AG04450 (cell line): ENCODE measurements around the gene SLIT1. TPM values are rescaled to one million over a fixed set of nuclear protein-coding genes. Genes with fewer than 3 reads are reported as not detected.

Experiments used
- CTCF ChIA-PET: fragments of 300-600, 350-600 bp; formaldehyde crosslinking; extraction: SDS; loops from one replicate; lab custom pipeline; 2022; ENCODE audit warnings: antibody characterized with exemption, inconsistent platforms; lab: Charles Lee
- POLR2A ChIA-PET: fragments of 350-600 bp; formaldehyde crosslinking; extraction: SDS; loops from one replicate; lab custom pipeline; 2021; ENCODE audit warnings: antibody characterized with exemption, inconsistent platforms; lab: Yijun Ruan, JAX
- DNase-seq: peaks from one replicate; pipeline ENCODE4 v3.0.0-alpha.2; 2011; ENCODE audit warnings: low read depth, low spot score
- H3K27ac ChIP-seq: one replicate; pipeline ENCODE4 v1.5.1; 2012; ENCODE audit warnings: low read depth, low read length, control low read depth
- H3K27me3 ChIP-seq: one replicate; pipeline ENCODE4 v1.6.0; 2012; ENCODE audit warnings: low read length; ENCODE audit not compliant: control insufficient read depth, insufficient read depth
- H3K4me3 ChIP-seq: 2 replicates; pipeline ENCODE4 v1.5.1; 2011; ENCODE audit warnings: mild to moderate bottlenecking, low read depth, low read length, control low read depth
- H3K9me3 ChIP-seq: 2 replicates; pipeline ENCODE4 v1.5.1; 2012; ENCODE audit warnings: low read length; ENCODE audit not compliant: control insufficient read depth, insufficient read depth
- CTCF ChIP-seq: IDR thresholded peaks from 2 replicates; pipeline ENCODE4 v1.5.1; 2011; ENCODE audit warnings: low read depth, low read length, control low read depth, inconsistent platforms
- polyA plus RNA-seq: library from polyadenylated mRNA; depleted of rRNA; stranded (reverse); fragments of >200 nt; gene quantifications from 2 replicates; pipeline ENCODE4 v1.2.3, GENCODE V29; 2011

The SLIT1 gene
- polyA plus RNA-seq, 1 experiment = 0.01 TPM

- Histone ChIP-seq H3K9me3 (no peaks in the 10 kb centered on the region), H3K27ac (no peak overlapping the region), H3K27me3 (peaks cover 6% of the 10 kb centered on the region), H3K4me3 (no peak overlapping the region)
- TF ChIP-seq CTCF = no peak
- DNase-seq = no peak
- ChIA-PET POLR2A (no interaction called here), CTCF (interaction anchor here (1.5 kb wide), 1 partner anchor 78 kb away, joined by 3 read pairs; no protein-coding TSS in a partner anchor)
Observed at GRCh38 chr10:97150013-97150595, 35.7 kb downstream of the SLIT1 start.

- Histone ChIP-seq H3K27me3 (peaks cover 7% of the 10 kb centered on the region), H3K9me3 (no peaks in the 10 kb centered on the region), H3K4me3 (no peak overlapping the region), H3K27ac (no peak overlapping the region)
- ChIA-PET CTCF (interaction anchor here (1.0 to 1.5 kb wide), 2 partner anchors 61 to 77 kb away, joined by 3 read pairs; no protein-coding TSS in a partner anchor), POLR2A (no interaction called here)
- no peak for DNase-seq
- TF ChIP-seq CTCF = no peak
Observed at GRCh38 chr10:97149079-97149531, 36.7 kb downstream of the SLIT1 start.

DNA sequence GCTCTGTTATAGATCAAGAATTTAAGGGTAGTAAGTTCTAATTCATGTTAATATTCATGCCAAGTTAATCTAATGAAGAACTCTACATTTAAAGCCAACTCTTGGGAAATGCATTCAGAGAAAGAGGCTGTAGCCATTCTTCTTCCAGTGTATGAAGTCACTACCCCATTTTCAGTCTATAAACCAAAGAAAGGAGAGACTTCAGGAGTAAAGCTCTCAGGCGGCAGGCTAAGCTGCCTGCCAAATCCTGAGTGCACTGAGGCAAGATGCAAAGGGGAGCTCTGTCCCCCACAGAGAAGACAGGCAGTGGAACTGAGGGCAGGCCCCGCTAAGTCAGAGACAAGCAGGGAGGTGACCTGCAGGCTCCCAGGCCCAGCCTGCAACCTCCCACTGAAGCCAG lies 41.5 kb downstream of the SLIT1 start:
- no peak for TF ChIP-seq CTCF
- Histone ChIP-seq H3K4me3 (no peak overlapping the region), H3K27me3 (peaks cover 28% of the 10 kb centered on the region), H3K27ac (no peak overlapping the region), H3K9me3 (no peaks in the 10 kb centered on the region; the same call in 1 of the 2 replicates)
- ChIA-PET CTCF (no interaction called here), POLR2A (no interaction called here)
- no peak for DNase-seq

GRCh38 chr10:97142834-97143233 lies 42.9 kb downstream of the SLIT1 start:
- peaks cover 38% of the 10 kb centered on the region for H3K27me3 ChIP-seq
- no peak overlapping the region for H3K27ac ChIP-seq
- ChIA-PET POLR2A (no interaction called here), CTCF (no interaction called here)
- no peaks in the 10 kb centered on the region; the same call in 1 of the 2 replicates for H3K9me3 ChIP-seq
- no peak for DNase-seq
- no peak for TF ChIP-seq CTCF
- no peak overlapping the region for H3K4me3 ChIP-seq

GRCh38 chr10:97140902-97141745 lies 44.6 kb downstream of the SLIT1 start:
- CTCF ChIA-PET = no interaction called here
- Histone ChIP-seq H3K9me3 (no peaks in the 10 kb centered on the region; the same call in 1 of the 2 replicates), H3K27ac (no peak overlapping the region), H3K27me3 (peaks cover 45% of the 10 kb centered on the region), H3K4me3 (no peak overlapping the region)
- no peak for TF ChIP-seq CTCF
- POLR2A ChIA-PET = no interaction called here
- no peak for DNase-seq
